ENCODE measurements around the gene VEPH1. TPM values are rescaled to one million over a fixed set of nuclear protein-coding genes. Genes with fewer than 3 reads are reported as not detected.

Gene VEPH1
- total and polyA plus RNA-seq, 2 experiments from 2014 or later, result 36.8 to 44.0 TPM

- no peak overlapping the region for H3K27ac ChIP-seq
- no peak overlapping the region for H2AFZ ChIP-seq
- no peaks in the 10 kb centered on the region for H3K9me2 ChIP-seq (ENCODE audit: insufficient read depth)
- no peak overlapping the region for H3K9ac ChIP-seq
- H3K79me2 ChIP-seq (ENCODE audit: insufficient read depth), result no peaks in the 10 kb centered on the region
- H4K20me1 ChIP-seq (ENCODE audit: insufficient read depth), result no peaks in the 10 kb centered on the region
- no peak overlapping the region for H3K4me2 ChIP-seq (ENCODE audit: unreplicated experiment)
- peaks cover 5% of the 10 kb centered on the region; the same call in 1 of the 2 replicates for H3F3A ChIP-seq (ENCODE audit: insufficient read depth)
- peak; percentile 47 for DNase-seq
- H3K4me1 ChIP-seq (ENCODE audit: insufficient read depth), result peaks cover 32% of the 10 kb centered on the region
- H3K4me3 ChIP-seq, result no peak overlapping the region
- TF ChIP-seq EZH2phosphoT487 (IDR thresholded peaks at IDR 0.05; ENCODE audit: insufficient read depth, low read depth) (no peak), EZH2 (IDR thresholded peaks at IDR 0.05; ENCODE audit: insufficient read depth, poor library complexity, severe bottlenecking) (no peak)
- no peaks in the 10 kb centered on the region for H3K36me3 ChIP-seq (ENCODE audit: low read depth)
- 65 to 72% methylated on average over 3 of the region's 3 CpGs for WGBS, 2 experiments (ENCODE audit: low coverage in 1 of 2, low lambda C conversion rate in 2 of 2, missing lambda C conversion rate in 2 of 2)
- H3K27me3 ChIP-seq (replicated peaks; ENCODE audit: insufficient read depth), result no peaks in the 10 kb centered on the region
- in situ Hi-C loops (cut with MboI), result no loop called here
- no peaks in the 10 kb centered on the region for H3K9me3 ChIP-seq (ENCODE audit: low read depth)
Observed at GRCh38 chr3:157387708-157388435, 115.3 kb downstream of the VEPH1 start.

- TF ChIP-seq EZH2phosphoT487 (IDR thresholded peaks at IDR 0.05; ENCODE audit: insufficient read depth, low read depth) (no peak), EZH2 (IDR thresholded peaks at IDR 0.05; ENCODE audit: insufficient read depth, poor library complexity, severe bottlenecking) (no peak)
- H3K9ac ChIP-seq, result no peak overlapping the region
- peaks cover 4% of the 10 kb centered on the region; the same call in 1 of the 2 replicates for H3F3A ChIP-seq (ENCODE audit: insufficient read depth)
- H3K27ac ChIP-seq, result no peak overlapping the region
- H4K20me1 ChIP-seq (ENCODE audit: insufficient read depth), result no peaks in the 10 kb centered on the region
- H2AFZ ChIP-seq, result no peak overlapping the region
- no peak overlapping the region for H3K4me2 ChIP-seq (ENCODE audit: unreplicated experiment)
- no peaks in the 10 kb centered on the region for H3K27me3 ChIP-seq (replicated peaks; ENCODE audit: insufficient read depth)
- H3K9me3 ChIP-seq (ENCODE audit: low read depth), result no peaks in the 10 kb centered on the region
- no peaks in the 10 kb centered on the region for H3K79me2 ChIP-seq (ENCODE audit: insufficient read depth)
- H3K9me2 ChIP-seq (ENCODE audit: insufficient read depth), result no peaks in the 10 kb centered on the region
- no peaks in the 10 kb centered on the region for H3K36me3 ChIP-seq (ENCODE audit: low read depth)
- H3K4me3 ChIP-seq, result no peak overlapping the region
- no peak for DNase-seq
- in situ Hi-C loops (cut with MboI), result no loop called here
- WGBS, 2 experiments (ENCODE audit: low coverage in 1 of 2, low lambda C conversion rate in 2 of 2, missing lambda C conversion rate in 2 of 2), result 42 to 53% methylated on average over 3 of the region's 3 CpGs
- H3K4me1 ChIP-seq (ENCODE audit: insufficient read depth), result peaks cover 21% of the 10 kb centered on the region
Observed at GRCh38 chr3:157384491-157384890, 118.7 kb downstream of the VEPH1 start.

- H3F3A ChIP-seq (ENCODE audit: insufficient read depth), result no peaks in the 10 kb centered on the region
- no peaks in the 10 kb centered on the region for H3K9me3 ChIP-seq (ENCODE audit: low read depth)
- no peaks in the 10 kb centered on the region for H4K20me1 ChIP-seq (ENCODE audit: insufficient read depth)
- H3K9ac ChIP-seq, result no peak overlapping the region
- no peaks in the 10 kb centered on the region for H3K79me2 ChIP-seq (ENCODE audit: insufficient read depth)
- H3K4me2 ChIP-seq (ENCODE audit: unreplicated experiment), result no peak overlapping the region
- in situ Hi-C loops (cut with MboI), result no loop called here
- no peak overlapping the region for H3K27ac ChIP-seq
- H3K36me3 ChIP-seq (ENCODE audit: low read depth), result no peaks in the 10 kb centered on the region
- no peak for DNase-seq
- no peaks in the 10 kb centered on the region for H3K27me3 ChIP-seq (replicated peaks; ENCODE audit: insufficient read depth)
- H3K4me1 ChIP-seq (ENCODE audit: insufficient read depth), result peaks cover 17% of the 10 kb centered on the region
- H2AFZ ChIP-seq, result no peak overlapping the region
- TF ChIP-seq EZH2 (IDR thresholded peaks at IDR 0.05; ENCODE audit: insufficient read depth, poor library complexity, severe bottlenecking) (no peak), EZH2phosphoT487 (IDR thresholded peaks at IDR 0.05; ENCODE audit: insufficient read depth, low read depth) (no peak)
- no peak overlapping the region for H3K4me3 ChIP-seq
- 94 to 98% methylated on average over 2 of the region's 2 CpGs for WGBS, 2 experiments (ENCODE audit: low coverage in 1 of 2, low lambda C conversion rate in 2 of 2, missing lambda C conversion rate in 2 of 2)
- H3K9me2 ChIP-seq (ENCODE audit: insufficient read depth), result no peaks in the 10 kb centered on the region
Observed at GRCh38 chr3:157384031-157384430, 119.2 kb downstream of the VEPH1 start.

GRCh38 chr3:157381606-157382005, 121.6 kb downstream of the VEPH1 start:
- no peak for DNase-seq
- Histone ChIP-seq H3K9ac (no peak overlapping the region), H3K4me2 (ENCODE audit: unreplicated experiment) (no peak overlapping the region), H3K27me3 (replicated peaks; ENCODE audit: insufficient read depth) (no peaks in the 10 kb centered on the region), H3K36me3 (ENCODE audit: low read depth) (no peaks in the 10 kb centered on the region), H3K9me2 (ENCODE audit: insufficient read depth) (no peaks in the 10 kb centered on the region), H3K9me3 (ENCODE audit: low read depth) (no peaks in the 10 kb centered on the region), H4K20me1 (ENCODE audit: insufficient read depth) (no peaks in the 10 kb centered on the region), H3K27ac (no peak overlapping the region), H3K79me2 (ENCODE audit: insufficient read depth) (no peaks in the 10 kb centered on the region), H2AFZ (no peak overlapping the region), H3F3A (ENCODE audit: insufficient read depth) (no peaks in the 10 kb centered on the region), H3K4me1 (ENCODE audit: insufficient read depth) (peaks cover 4% of the 10 kb centered on the region; the same call in 1 of the 2 replicates), H3K4me3 (no peak overlapping the region)
- in situ Hi-C loops (cut with MboI), result no loop called here
- TF ChIP-seq EZH2 (IDR thresholded peaks at IDR 0.05; ENCODE audit: insufficient read depth, poor library complexity, severe bottlenecking) (no peak), EZH2phosphoT487 (IDR thresholded peaks at IDR 0.05; ENCODE audit: insufficient read depth, low read depth) (no peak)
- WGBS, 2 experiments (ENCODE audit: low coverage in 1 of 2, low lambda C conversion rate in 2 of 2, missing lambda C conversion rate in 2 of 2), result 96 to 99% methylated on average over 4 of the region's 4 CpGs

Measured in GM23248 (cell line).